K562 (cell line): ENCODE data around the gene IL37. TPM values are rescaled to one million over a fixed set of nuclear protein-coding genes. Genes with fewer than 3 reads are reported as not detected.

Experiments
- ADNP ChIP-seq: fragments of 200-800 bp; sonication (Bioruptor generic); IDR thresholded peaks from 2 replicates; pipeline ENCODE4 v1.6.1; 2016; ENCODE audit warnings: missing genetic modification characterization, missing compliant biosample characterization
- ATF6 ChIP-seq: sonication (generic); formaldehyde crosslinking; IDR thresholded peaks from 2 replicates; pipeline ENCODE4 v1.4.0; 2020; ENCODE audit warnings: mild to moderate bottlenecking, missing genetic modification reagents
- CBX3 ChIP-seq, 2 experiments: IDR thresholded peaks; 1 replicate in 1 of 2; 2 replicates in 1 of 2; pipeline ENCODE4 v1.6.1; 2012; ENCODE audit warnings: inconsistent platforms in 2 of 2, low read length in 2 of 2, borderline replicate concordance in 1 of 2, control low read depth in 1 of 2
- CTCFL ChIP-seq: IDR thresholded peaks from 2 replicates; pipeline ENCODE4 v1.6.1; 2011; ENCODE audit warnings: borderline replicate concordance, low read depth, mild to moderate bottlenecking, moderate library complexity, low read length; ENCODE audit not compliant: insufficient read depth, poor library complexity, severe bottlenecking
- ELK1 ChIP-seq: sonication (generic); formaldehyde crosslinking; IDR thresholded peaks from 2 replicates; pipeline ENCODE4 v1.8.1; 2022; ENCODE audit warnings: missing genetic modification reagents
- JUNB ChIP-seq: fragments of 450-650 bp; formaldehyde crosslinking; conservative IDR thresholded peaks from 2 replicates; pipeline ENCODE4 v1.4.0; 2020; ENCODE audit warnings: mild to moderate bottlenecking
- JUND ChIP-seq, 2 experiments: IDR thresholded peaks; 2 replicates in 1 of 2; 3 replicates in 1 of 2; pipeline ENCODE4 v1.6.1; 2011; ENCODE audit warnings: borderline replicate concordance in 2 of 2, low read depth in 2 of 2, low read length in 2 of 2, improper control_type of control experiment in 1 of 2, missing biosample characterization in 1 of 2, missing genetic modification characterization in 1 of 2, missing genetic modification reagents in 1 of 2
- MNT ChIP-seq, 2 experiments: fragments of 450-650 bp; conservative IDR thresholded peaks; 2 replicates each; pipeline ENCODE4 v1.6.1; 2017; ENCODE audit warnings: mild to moderate bottlenecking in 2 of 2, moderate library complexity in 2 of 2
- NBN ChIP-seq: fragments of 450-650 bp; IDR thresholded peaks from 2 replicates; pipeline ENCODE4 v1.6.1; 2016; ENCODE audit warnings: low read depth, mild to moderate bottlenecking
- PREB ChIP-seq: sonication (generic); formaldehyde crosslinking; IDR thresholded peaks from 2 replicates; pipeline ENCODE4 v1.8.1; 2023; ENCODE audit warnings: mild to moderate bottlenecking, missing genetic modification reagents
- SMARCB1 ChIP-seq: IDR thresholded peaks from 2 replicates; pipeline ENCODE4 v1.6.1; 2011; ENCODE audit warnings: improper control_type of control experiment, low read depth; ENCODE audit not compliant: insufficient read length
- SP1 ChIP-seq: sonication (generic); formaldehyde crosslinking; IDR thresholded peaks from 2 replicates; pipeline ENCODE4 v1.8.1; 2022; ENCODE audit warnings: mild to moderate bottlenecking, missing genetic modification reagents
- ZBTB2 ChIP-seq: fragments of 450-650 bp; IDR thresholded peaks from 2 replicates; pipeline ENCODE4 v1.6.1; 2016; ENCODE audit warnings: antibody characterized with exemption
- ZC3H4 ChIP-seq: sonication (generic); formaldehyde crosslinking; IDR thresholded peaks from 2 replicates; pipeline ENCODE4 v1.9.0; 2021; ENCODE audit warnings: missing genetic modification reagents, borderline replicate concordance
- ZNF140 ChIP-seq: fragments of 250-450 bp; sonication (Bioruptor Pico); IDR thresholded peaks from 2 replicates; pipeline ENCODE4 v1.8.0; 2021; ENCODE audit warnings: moderate library complexity, mild to moderate bottlenecking, inconsistent platforms
- ZNF3 ChIP-seq: fragments of 250-450 bp; sonication (Bioruptor Pico); IDR thresholded peaks from 2 replicates; pipeline ENCODE4 v1.5.0; 2021; ENCODE audit warnings: mild to moderate bottlenecking, moderate library complexity
- ZNF583 ChIP-seq: fragments of 250-450 bp; sonication (Bioruptor Pico); IDR thresholded peaks from 2 replicates; pipeline ENCODE4 v1.4.0; 2020
- polyA plus RNA-seq, 8 experiments: library from polyadenylated mRNA; depleted of rRNA in 4 of 8; stranded (reverse) in 5 of 8; unstranded in 3 of 8; fragments of >200 nt; fragmentation: Nextera tagmentation in 2 of 8; fragmentation: Illumina TruSeq in 1 of 8; extraction: Ambion mirVana in 2 of 8; extraction: Trizol in 1 of 8; gene quantifications; 2 replicates each; pipeline versions ENCODE4 v1.2.1 to v1.2.3, GENCODE V29; 2011 to 2014; ENCODE audit warnings: inconsistent platforms in 1 of 8, missing spikeins in 1 of 8
- total RNA-seq, 7 experiments: library from RNA; depleted of rRNA in 6 of 7; stranded (reverse); fragments of >200 nt in 6 of 7; fragmentation: Illumina TruSeq in 2 of 7; extraction: Trizol in 2 of 7; gene quantifications; 2 replicates each; pipeline versions ENCODE4 v1.2.1 to v1.2.3, GENCODE V29; 2011 to 2021; ENCODE audit warnings: low replicate concordance in 1 of 7

The IL37 gene
- total and polyA plus RNA-seq, 9 of the 15 experiments (the other 6 are each of a cell fraction or from before 2014, with no cell fraction given): not detected

- TF ChIP-seq ATF6 (CRISPR knock-in tag): 0 out of 2 replicates have a peak, but pooled peaks have one; percentile 43
- TF ChIP-seq NBN: no peak
- TF ChIP-seq ZNF583: no peak
- TF ChIP-seq JUND (IDR thresholded peaks at IDR 0.05; ENCODE audit: borderline replicate concordance, low read depth, low read length): 0 out of 2 replicates have a peak, but pooled peaks have one; percentile 8
- TF ChIP-seq JUND (tag; IDR thresholded peaks at IDR 0.05; ENCODE audit: borderline replicate concordance, low read depth, low read length): no peak; the same call in 2 of the 3 replicates
- TF ChIP-seq CTCFL: no peak
- 0 out of 4 replicates have a peak, but pooled peaks of 1 of the 2 experiments have one; percentile 26 for TF ChIP-seq MNT (conservative IDR thresholded peaks at IDR 0.05)
- peak in 1 of 2 experiments; percentile 43; a peak in 1 of 3 replicates for TF ChIP-seq CBX3 (IDR thresholded peaks at IDR 0.05; ENCODE audit: borderline replicate concordance in 1 of 2, low read length in 2 of 2)
- TF ChIP-seq ELK1 (CRISPR knock-in tag): no peak
- TF ChIP-seq ZC3H4 (CRISPR knock-in tag): no peak
- no peak for TF ChIP-seq SP1 (CRISPR knock-in tag)
- no peak for TF ChIP-seq JUNB (CRISPR knock-in tag)
- TF ChIP-seq ZNF3 (CRISPR knock-in tag): no peak
- TF ChIP-seq PREB (CRISPR knock-in tag): no peak
- no peak for TF ChIP-seq ZNF140 (CRISPR knock-in tag)
- TF ChIP-seq SMARCB1: no peak
- no peak for TF ChIP-seq ZBTB2
- peak; percentile 26; the same call in 1 of the 2 replicates for TF ChIP-seq ADNP
These were observed 26.0 kb upstream of the IL37 start (continued) for GRCh38 chr2:112884869-112885505.
